GM19238 (cell line): ENCODE data around the gene PTGFRN.
"Not testable (repeated sequence)": the region's sequence is repeated elsewhere in the genome, so short reads cannot be mapped to it uniquely, and the experiment has no call there.

Experiments
- DNase-seq: peaks from one replicate; pipeline ENCODE4 v3.0.0; 2011; ENCODE audit warnings: low spot score; ENCODE audit not compliant: insufficient read length

Gene PTGFRN

GRCh38 chr1:116971258-116971860 is 61.6 kb downstream of the PTGFRN start:
- DNase-seq = no peak

- DNase-seq = no peak
These were observed 62.4 kb downstream of the PTGFRN start for GRCh38 chr1:116971965-116972673.

- DNase-seq = no peak
These were observed 62.9 kb downstream of the PTGFRN start for GRCh38 chr1:116972674-116973030.

GRCh38 chr1:116980309-116980708 is 70.6 kb downstream of the PTGFRN start:
- DNase-seq = not testable (repeated sequence)

GRCh38 chr1:116981521-116982037 is 71.9 kb downstream of the PTGFRN start:
- DNase-seq = no peak

- no peak for DNase-seq
These were observed 72.7 kb downstream of the PTGFRN start for GRCh38 chr1:116982319-116983004.

- no peak for DNase-seq
These were observed 73.4 kb downstream of the PTGFRN start for GRCh38 chr1:116983112-116983511.

- no peak for DNase-seq
These were observed 74.0 kb downstream of the PTGFRN start for GRCh38 chr1:116983678-116984077.

GRCh38 chr1:116984406-116985160 is 74.9 kb downstream of the PTGFRN start:
- DNase-seq = no peak

GRCh38 chr1:116986421-116987255 is 76.9 kb downstream of the PTGFRN start:
- no peak for DNase-seq

- DNase-seq = no peak
These were observed 77.5 kb downstream of the PTGFRN start for GRCh38 chr1:116987256-116987555.

- no peak for DNase-seq
These were observed 78.5 kb downstream of the PTGFRN start for GRCh38 chr1:116988248-116988647.

- DNase-seq = no peak
These were observed 79.2 kb downstream of the PTGFRN start for GRCh38 chr1:116988908-116989307.

- no peak for DNase-seq
These were observed 80.1 kb downstream of the PTGFRN start for GRCh38 chr1:116989835-116990234.

GRCh38 chr1:116990612-116991151 is 81.0 kb downstream of the PTGFRN start:
- no peak for DNase-seq

GRCh38 chr1:116991171-116991845 is 81.6 kb downstream of the PTGFRN start:
- DNase-seq = no peak

GRCh38 chr1:116991918-116992317 is 82.2 kb downstream of the PTGFRN start:
- DNase-seq = no peak

- DNase-seq = no peak
These were observed 83.6 kb downstream of the PTGFRN start for GRCh38 chr1:116993286-116993685.

GRCh38 chr1:116994411-116994810 is 84.7 kb downstream of the PTGFRN start:
- no peak for DNase-seq

- DNase-seq = no peak
These were observed 87.3 kb downstream of the PTGFRN start for GRCh38 chr1:116997066-116997465.
